Esophagus muscularis mucosa (tissue), 4 donors: ENCODE measurements around the gene PSEN1. TPM values are rescaled to one million over a fixed set of nuclear protein-coding genes. Genes with fewer than 3 reads are reported as not detected.

Experiments
- DNase-seq: peaks from one replicate; pipeline ENCODE4 v3.0.0-alpha.2; 2017; ENCODE audit errors: extremely low spot score
- H3K27ac ChIP-seq, 4 donors: fragments of 200-600 bp; sonication (generic); replicated peaks in 1 of 4; 1 replicate in 3 of 4; 2 replicates in 1 of 4; pipeline ENCODE4 v1.5.1; 2016 to 2019; ENCODE audit warnings: mild to moderate bottlenecking in 1 of 4
- H3K27me3 ChIP-seq, 4 donors: fragments of 200-600 bp; sonication (generic); one replicate each; pipeline versions ENCODE4 v1.5.1 to v1.6.0; 2016 to 2019
- H3K36me3 ChIP-seq, 4 donors: fragments of 200-600 bp; sonication (generic); one replicate each; pipeline ENCODE4 v1.5.1; 2016 to 2019
- H3K4me1 ChIP-seq, 4 donors: fragments of 200-600 bp; sonication (generic); one replicate each; pipeline ENCODE4 v1.5.1; 2016 to 2019
- H3K4me3 ChIP-seq, 4 donors: fragments of 200-600 bp; sonication (generic); 1 replicate in 2 of 4; 2 replicates in 2 of 4; pipeline ENCODE4 v1.5.1; 2016 to 2019; ENCODE audit warnings: mild to moderate bottlenecking in 4 of 4, moderate library complexity in 1 of 4
- H3K9me3 ChIP-seq, 4 donors: fragments of 200-600 bp; sonication (generic); 1 replicate in 3 of 4; 2 replicates in 1 of 4; pipeline ENCODE4 v1.5.1; 2016 to 2019
- CTCF ChIP-seq, 3 experiments: fragments of 200-600 bp in 2 of 3; fragments of 450-650 bp in 1 of 3; sonication (generic) in 2 of 3; IDR thresholded peaks; one replicate each; pipeline ENCODE4 v1.5.1; 2017 to 2019; ENCODE audit warnings: antibody characterized with exemption in 3 of 3, mild to moderate bottlenecking in 2 of 3, moderate library complexity in 1 of 3
- EP300 ChIP-seq: sonication (generic); formaldehyde crosslinking; IDR thresholded peaks from one replicate; pipeline ENCODE4 v1.6.1; 2017; ENCODE audit warnings: antibody characterized with exemption
- POLR2A ChIP-seq: fragments of 450-650 bp; IDR thresholded peaks from one replicate; pipeline ENCODE4 v1.6.1; 2017; ENCODE audit warnings: antibody characterized with exemption, moderate library complexity, mild to moderate bottlenecking, low read depth
- POLR2AphosphoS5 ChIP-seq, 2 donors: sonication (generic); formaldehyde crosslinking; IDR thresholded peaks; one replicate each; pipeline ENCODE4 v1.6.1; 2017; ENCODE audit warnings: antibody characterized with exemption in 2 of 2
- WGBS: methylation state at CpG from one replicate; pipeline ENCODE4 v1.1.5; 2018; 5-methylcytosine and 5-hydroxymethylcytosine counted together
- intact Hi-C: fragments of 100-400 bp; cut with DNase I; formaldehyde crosslinking; loops from one replicate; pipeline ENCODE4 v1.15.1; 2023
- total RNA-seq, 4 donors: library from RNA; depleted of rRNA; stranded (reverse); fragments of >200 nt; gene quantifications; one replicate each; pipeline versions ENCODE4 v1.1.0 to v1.2.1, GENCODE V29; 2016

Gene PSEN1
- total RNA-seq, 4 donors from 2014 or later, result 31.7 to 39.0 (median 38.3) TPM

GRCh38 chr14:73140811-73141323, 4.6 kb downstream of the PSEN1 start:
- H3K9me3 ChIP-seq, result no peaks in the 10 kb centered on the region
- intact Hi-C loops, result no loop called here
- no peak overlapping the region for H3K27ac ChIP-seq
- 94% methylated on average over 1 of the region's 1 CpG for WGBS
- H3K4me1 ChIP-seq, result peaks cover 24 to 70% (median 52%) of the 10 kb centered on the region in 4 donors
- H3K4me3 ChIP-seq, result no peak overlapping the region
- DNase-seq, result no peak
- TF ChIP-seq CTCF (IDR thresholded peaks at IDR 0.05) (no peak), POLR2A (no peak), EP300 (no peak), POLR2AphosphoS5 (IDR thresholded peaks at IDR 0.05) (no peak)
- H3K36me3 ChIP-seq, result no peaks in the 10 kb centered on the region
- H3K27me3 ChIP-seq, result no peaks in the 10 kb centered on the region

GRCh38 chr14:73142216-73142615, 5.9 kb downstream of the PSEN1 start:
- TF ChIP-seq POLR2AphosphoS5 (IDR thresholded peaks at IDR 0.05) (no peak), POLR2A (no peak), EP300 (no peak), CTCF (IDR thresholded peaks at IDR 0.05) (no peak)
- intact Hi-C loops, result no loop called here
- peaks cover 20 to 69% (median 47%) of the 10 kb centered on the region in 4 donors for H3K4me1 ChIP-seq
- H3K27me3 ChIP-seq, result no peaks in the 10 kb centered on the region
- no peaks in the 10 kb centered on the region for H3K36me3 ChIP-seq
- H3K27ac ChIP-seq, result no peak overlapping the region
- no peak overlapping the region for H3K4me3 ChIP-seq
- no peak for DNase-seq
- H3K9me3 ChIP-seq, result no peaks in the 10 kb centered on the region
- WGBS, result 77% methylated on average over 2 of the region's 2 CpGs

- peaks cover 12 to 61% (median 40%) of the 10 kb centered on the region in 4 donors for H3K4me1 ChIP-seq
- H3K9me3 ChIP-seq, result no peaks in the 10 kb centered on the region
- no peak overlapping the region for H3K4me3 ChIP-seq
- DNase-seq, result no peak
- no peak for TF ChIP-seq POLR2AphosphoS5 (IDR thresholded peaks at IDR 0.05)
- no peak for TF ChIP-seq CTCF (IDR thresholded peaks at IDR 0.05)
- TF ChIP-seq POLR2A, result no peak
- no peak for TF ChIP-seq EP300
- no peak overlapping the region for H3K27ac ChIP-seq
- intact Hi-C loops, result no loop called here
- H3K27me3 ChIP-seq, result no peaks in the 10 kb centered on the region
- peaks cover 3 to 5% (median 4%) of the 10 kb centered on the region in 4 donors for H3K36me3 ChIP-seq
- 87% methylated on average over 5 of the region's 5 CpGs for WGBS
Measured at GRCh38 chr14:73143003-73143402, 6.7 kb downstream of the PSEN1 start.

GRCh38 chr14:73143617-73144016, 7.3 kb downstream of the PSEN1 start:
- H3K4me1 ChIP-seq, result peaks cover 8 to 55% (median 34%) of the 10 kb centered on the region in 4 donors

More at GRCh38 chr14:73143617-73144016, 7.3 kb downstream of the PSEN1 start:
- no peak for TF ChIP-seq CTCF (IDR thresholded peaks at IDR 0.05)
- no peak for TF ChIP-seq POLR2AphosphoS5 (IDR thresholded peaks at IDR 0.05)
- no peak for TF ChIP-seq POLR2A
- no peak for TF ChIP-seq EP300
- WGBS, result 90% methylated on average over 3 of the region's 3 CpGs
- H3K36me3 ChIP-seq, result peaks cover 9 to 11% (median 10%) of the 10 kb centered on the region in 4 donors
- H3K4me3 ChIP-seq, result no peak overlapping the region
- no peaks in the 10 kb centered on the region for H3K9me3 ChIP-seq
- intact Hi-C loops, result no loop called here
- H3K27me3 ChIP-seq, result no peaks in the 10 kb centered on the region
- no peak overlapping the region for H3K27ac ChIP-seq
- DNase-seq, result no peak
